HL-60/S4 (cell line): ENCODE data around the gene HBQ1.
"Not testable (repeated sequence)": the region's sequence is repeated elsewhere in the genome, so short reads cannot be mapped to it uniquely, and the experiment has no call there.

Experiments used
- in situ Hi-C: fragments of 300-500 bp; cut with MboI; formaldehyde crosslinking; loops from 2 replicates; pipeline ENCODE4 v1.14.3; 2022; ENCODE audit warnings: low sequenced_read_pairs

HBQ1 gene

DNA sequence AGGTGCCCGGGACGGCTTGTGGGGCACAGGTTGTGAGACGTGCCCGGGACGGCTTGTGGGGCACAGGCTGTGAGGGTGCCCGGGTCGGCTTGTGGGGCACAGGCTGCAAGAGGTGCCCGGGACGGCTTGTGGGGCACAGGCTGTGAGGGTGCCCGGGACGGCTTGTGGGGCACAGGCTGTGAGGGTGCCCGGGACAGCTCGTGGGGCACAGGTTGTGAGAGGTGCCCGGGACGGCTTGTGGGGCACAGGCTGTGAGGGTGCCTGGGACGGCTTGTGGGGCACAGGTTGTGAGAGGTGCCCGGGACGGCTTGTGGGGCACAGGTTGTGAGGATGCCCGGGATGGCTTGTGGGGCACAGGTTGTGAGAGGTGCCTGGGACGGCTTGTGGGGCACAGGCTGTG lies 20.0 kb upstream of the HBQ1 start:
- in situ Hi-C loops = not testable (repeated sequence)

GRCh38 chr16:160691-161190 lies 19.5 kb upstream of the HBQ1 start:
- in situ Hi-C loops = no loop called here

DNA sequence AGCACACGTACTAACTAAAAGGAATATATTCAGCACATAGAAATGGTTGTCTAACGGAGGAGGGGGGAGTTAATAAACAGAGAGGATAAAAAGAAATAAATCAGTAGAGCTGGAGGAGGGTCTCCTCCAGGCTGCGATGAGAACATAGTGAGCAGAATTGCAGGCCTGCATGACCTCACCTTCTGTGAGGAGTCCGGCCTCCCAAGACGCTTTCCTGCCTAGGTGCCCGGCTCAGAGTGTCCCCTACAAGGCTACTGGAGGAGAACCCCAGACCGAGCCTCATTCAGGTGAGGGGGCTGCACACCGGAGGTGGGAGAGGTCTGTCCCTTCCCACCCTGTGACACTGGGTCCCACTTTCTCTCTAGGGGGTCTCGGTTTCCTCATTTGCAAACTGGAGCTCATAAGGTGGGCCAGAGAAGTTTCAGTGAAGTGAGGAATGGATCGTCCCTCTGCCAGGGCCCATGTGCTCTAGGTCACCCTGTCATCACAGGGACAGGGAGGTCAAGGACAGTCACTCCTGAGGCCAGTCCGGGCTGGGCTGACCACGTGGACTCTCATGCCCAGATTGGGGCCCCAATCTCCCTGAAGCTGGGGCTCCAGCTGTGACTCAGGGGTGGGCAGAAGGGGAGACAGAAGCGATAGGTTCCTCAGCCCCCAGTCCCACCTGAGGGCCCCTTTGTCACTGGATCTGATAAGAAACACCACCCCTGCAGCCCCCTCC lies 17.8 kb upstream of the HBQ1 start:
- in situ Hi-C loops = no loop called here

DNA sequence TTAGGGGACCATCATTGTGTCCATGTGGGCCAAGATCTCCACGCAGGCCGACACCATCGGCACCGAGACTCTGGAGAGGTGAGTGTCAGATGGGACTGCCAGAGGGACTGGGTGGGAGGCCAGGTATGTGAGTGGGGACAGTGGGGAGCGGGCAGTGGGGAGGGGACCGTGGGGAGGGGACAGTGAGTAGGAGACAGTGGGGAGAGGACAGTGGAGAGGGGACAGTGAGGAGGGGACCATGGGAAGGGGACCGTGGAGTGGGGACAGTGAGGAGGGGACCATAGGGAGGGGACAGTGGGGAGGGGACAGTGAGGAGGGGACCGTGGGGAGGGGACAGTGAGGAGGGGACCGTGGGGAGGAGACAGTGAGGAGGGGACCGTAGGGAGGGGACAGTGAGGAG lies 17.1 kb upstream of the HBQ1 start:
- in situ Hi-C loops = not testable (repeated sequence)

DNA sequence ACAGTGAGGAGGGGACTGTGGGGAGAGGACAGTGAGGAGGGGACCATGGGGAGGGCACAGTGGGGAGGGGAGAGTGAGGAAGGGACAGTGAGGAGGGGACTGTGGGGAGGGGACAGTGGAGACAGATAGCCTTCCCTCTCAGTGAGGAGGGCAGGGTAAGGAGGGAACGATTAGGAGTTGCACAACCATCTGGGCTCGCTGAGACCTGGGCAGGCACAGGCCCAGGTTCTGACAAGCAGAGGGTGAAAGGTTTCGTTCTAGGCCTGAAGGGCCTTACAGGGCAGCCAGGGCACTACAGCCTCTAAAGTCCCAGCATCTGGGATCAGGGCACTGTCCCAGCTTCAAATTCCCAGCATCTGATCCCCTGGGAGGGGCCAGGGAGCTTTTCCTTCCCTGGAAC lies 16.6 kb upstream of the HBQ1 start:
- in situ Hi-C loops = not testable (repeated sequence)

DNA sequence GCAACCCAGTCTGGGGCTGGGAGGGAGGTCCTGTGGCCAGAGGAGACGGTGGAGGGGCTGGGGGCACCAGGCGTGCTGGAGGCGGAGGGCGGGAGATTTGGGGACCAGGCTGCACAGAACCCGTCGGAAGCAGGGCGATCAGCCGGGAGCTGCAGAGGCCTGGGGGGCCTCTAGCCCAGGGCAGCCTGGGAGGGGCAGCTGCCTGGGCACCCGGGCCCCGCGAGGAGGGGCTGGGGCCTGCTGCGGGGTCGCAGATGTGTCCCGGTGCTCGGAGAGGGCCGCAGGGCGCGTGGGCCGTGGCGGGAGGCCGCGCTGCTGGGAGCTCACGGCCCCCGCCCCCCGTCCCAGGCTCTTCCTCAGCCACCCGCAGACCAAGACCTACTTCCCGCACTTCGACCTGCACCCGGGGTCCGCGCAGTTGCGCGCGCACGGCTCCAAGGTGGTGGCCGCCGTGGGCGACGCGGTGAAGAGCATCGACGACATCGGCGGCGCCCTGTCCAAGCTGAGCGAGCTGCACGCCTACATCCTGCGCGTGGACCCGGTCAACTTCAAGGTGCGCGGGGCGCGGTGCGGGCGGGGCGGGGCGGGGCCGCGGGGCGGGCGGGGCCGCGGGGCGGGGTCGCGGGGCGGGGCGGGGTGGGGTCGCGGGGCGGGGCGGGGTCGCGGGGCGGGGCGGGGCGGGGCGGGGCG lies 16.0 kb upstream of the HBQ1 start:
- in situ Hi-C loops = not testable (repeated sequence)

DNA sequence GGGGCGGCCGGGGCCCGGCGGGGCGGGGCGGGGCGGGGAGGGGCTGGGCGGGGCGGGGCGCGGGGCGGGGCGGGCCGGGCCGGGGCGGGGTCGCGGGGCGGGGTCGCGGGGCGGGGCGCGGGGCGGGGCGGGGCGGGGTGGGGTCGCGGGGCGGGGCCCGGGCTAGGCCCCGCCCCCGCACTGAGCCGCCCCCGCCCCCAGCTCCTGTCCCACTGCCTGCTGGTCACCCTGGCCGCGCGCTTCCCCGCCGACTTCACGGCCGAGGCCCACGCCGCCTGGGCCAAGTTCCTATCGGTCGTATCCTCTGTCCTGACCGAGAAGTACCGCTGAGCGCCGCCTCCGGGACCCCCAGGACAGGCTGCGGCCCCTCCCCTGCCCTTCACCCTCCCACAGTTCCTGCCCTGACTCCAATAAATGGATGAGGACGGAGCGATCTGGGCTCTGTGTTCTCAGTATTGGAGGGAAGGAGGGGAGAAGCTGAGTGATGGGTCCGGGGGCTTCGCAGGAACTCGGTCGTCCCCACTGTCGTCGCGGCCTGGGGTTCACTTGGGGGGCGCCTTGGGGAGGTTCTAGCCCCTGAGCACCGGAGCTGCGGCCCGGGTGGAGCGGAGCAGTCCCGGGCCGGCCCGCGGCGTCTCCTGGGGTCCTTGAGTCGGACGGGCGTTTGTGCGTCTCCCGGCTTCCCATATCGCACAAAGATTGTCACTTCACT lies 15.3 kb upstream of the HBQ1 start:
- in situ Hi-C loops = no loop called here

- in situ Hi-C loops = no loop called here
Measured at GRCh38 chr16:165539-166374, 14.5 kb upstream of the HBQ1 start, which contains the start of gene HBM. Gene HBM (plus strand): TSS chr16:165978. CDS start chr16:165998, 20 bp downstream.

- in situ Hi-C loops = no loop called here
Measured at GRCh38 chr16:166375-167121, 13.7 kb upstream of the HBQ1 start.

- in situ Hi-C loops = no loop called here
Measured at GRCh38 chr16:167122-167690, 13.1 kb upstream of the HBQ1 start.

- in situ Hi-C loops = no loop called here
Measured at GRCh38 chr16:168424-168823, 11.8 kb upstream of the HBQ1 start.

DNA sequence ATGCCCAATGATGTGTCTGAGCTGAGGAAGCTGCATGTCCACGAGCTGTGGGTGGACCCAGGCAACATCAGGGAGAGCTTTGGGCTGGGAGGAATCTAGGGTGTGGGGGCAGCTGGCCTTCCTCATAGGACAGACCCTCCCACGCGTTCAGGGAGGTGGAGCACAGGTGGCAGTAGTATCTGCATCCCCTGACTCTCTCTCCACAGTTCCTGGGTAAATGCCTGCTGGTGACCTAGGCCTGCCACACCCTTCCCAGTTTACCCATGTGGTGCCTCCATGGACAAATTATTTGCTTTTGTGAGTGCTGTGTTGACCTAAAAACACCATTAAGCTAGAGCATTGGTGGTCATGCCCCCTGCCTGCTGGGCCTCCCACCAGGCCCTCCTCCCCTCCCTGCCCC lies 11.2 kb upstream of the HBQ1 start:
- in situ Hi-C loops = no loop called here

- in situ Hi-C loops = not testable (repeated sequence)
Measured at GRCh38 chr16:170088-170507, 10.2 kb upstream of the HBQ1 start.

DNA sequence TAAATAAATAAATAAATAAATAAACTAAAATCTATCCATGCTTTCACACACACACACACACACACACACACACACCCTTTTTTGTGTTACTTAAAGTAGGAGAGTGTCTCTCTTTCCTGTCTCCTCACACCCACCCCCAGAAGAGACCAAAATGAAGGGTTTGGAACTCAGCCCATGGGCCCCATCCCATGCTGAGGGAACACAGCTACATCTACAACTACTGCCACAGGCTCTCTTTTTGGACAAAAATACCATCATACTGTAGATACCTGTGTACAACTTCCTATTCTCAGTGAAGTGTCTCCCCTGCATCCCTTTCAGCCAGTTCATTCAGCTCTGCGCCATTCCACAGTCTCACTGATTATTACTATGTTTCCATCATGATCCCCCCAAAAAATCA lies 9.5 kb upstream of the HBQ1 start:
- in situ Hi-C loops = no loop called here

DNA sequence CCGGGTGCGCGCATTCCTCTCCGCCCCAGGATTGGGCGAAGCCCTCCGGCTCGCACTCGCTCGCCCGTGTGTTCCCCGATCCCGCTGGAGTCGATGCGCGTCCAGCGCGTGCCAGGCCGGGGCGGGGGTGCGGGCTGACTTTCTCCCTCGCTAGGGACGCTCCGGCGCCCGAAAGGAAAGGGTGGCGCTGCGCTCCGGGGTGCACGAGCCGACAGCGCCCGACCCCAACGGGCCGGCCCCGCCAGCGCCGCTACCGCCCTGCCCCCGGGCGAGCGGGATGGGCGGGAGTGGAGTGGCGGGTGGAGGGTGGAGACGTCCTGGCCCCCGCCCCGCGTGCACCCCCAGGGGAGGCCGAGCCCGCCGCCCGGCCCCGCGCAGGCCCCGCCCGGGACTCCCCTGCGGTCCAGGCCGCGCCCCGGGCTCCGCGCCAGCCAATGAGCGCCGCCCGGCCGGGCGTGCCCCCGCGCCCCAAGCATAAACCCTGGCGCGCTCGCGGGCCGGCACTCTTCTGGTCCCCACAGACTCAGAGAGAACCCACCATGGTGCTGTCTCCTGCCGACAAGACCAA lies 7.8 kb upstream of the HBQ1 start, which contains the start of gene HBA2:
Gene HBA2 (plus strand): TSS at position 503 of the 568 bp plus-strand sequence. CDS start 37 bp downstream, at position 540.
- in situ Hi-C loops = not testable (repeated sequence)

GRCh38 chr16:173211-173854 lies 6.9 kb upstream of the HBQ1 start:
- in situ Hi-C loops = not testable (repeated sequence)

- in situ Hi-C loops = not testable (repeated sequence)
Measured at GRCh38 chr16:173928-174769, 6.1 kb upstream of the HBQ1 start.
